Measurements from ENCODE around the gene ZNF680.
A peak's percentile ranks its signal among the peaks of the same experiment; 100 is the strongest.
"Not testable (repeated sequence)": the region's sequence is repeated elsewhere in the genome, so short reads cannot be mapped to it uniquely, and the experiment has no call there.

The ZNF680 gene

DNA sequence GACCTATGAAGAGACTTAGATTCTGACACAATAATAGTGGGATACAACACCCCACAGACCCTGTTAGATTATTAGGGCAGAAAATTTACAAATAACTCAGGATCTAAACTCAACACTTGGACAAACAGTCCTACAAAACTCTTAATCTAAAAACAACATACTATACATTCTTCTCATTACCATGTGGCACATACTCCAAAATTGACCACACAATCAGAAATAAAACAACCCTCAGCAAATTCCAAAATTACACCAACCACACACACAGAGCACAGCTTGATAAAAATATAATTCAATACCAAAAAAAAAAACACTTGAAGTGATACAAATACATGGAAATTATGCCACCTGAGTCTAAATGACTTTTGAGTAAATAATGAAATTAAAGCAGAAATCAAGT, 7.8 kb downstream of the ZNF680 start:
- no peak for DNase-seq

- not testable (repeated sequence) for DNase-seq
Measured at GRCh38 chr7:64554188-64554587, 8.7 kb downstream of the ZNF680 start.

- DNase-seq: no peak
Measured at GRCh38 chr7:64551375-64552142, 11.3 kb downstream of the ZNF680 start.

GRCh38 chr7:64544010-64544409, 18.9 kb downstream of the ZNF680 start:
- no peak for DNase-seq

DNA sequence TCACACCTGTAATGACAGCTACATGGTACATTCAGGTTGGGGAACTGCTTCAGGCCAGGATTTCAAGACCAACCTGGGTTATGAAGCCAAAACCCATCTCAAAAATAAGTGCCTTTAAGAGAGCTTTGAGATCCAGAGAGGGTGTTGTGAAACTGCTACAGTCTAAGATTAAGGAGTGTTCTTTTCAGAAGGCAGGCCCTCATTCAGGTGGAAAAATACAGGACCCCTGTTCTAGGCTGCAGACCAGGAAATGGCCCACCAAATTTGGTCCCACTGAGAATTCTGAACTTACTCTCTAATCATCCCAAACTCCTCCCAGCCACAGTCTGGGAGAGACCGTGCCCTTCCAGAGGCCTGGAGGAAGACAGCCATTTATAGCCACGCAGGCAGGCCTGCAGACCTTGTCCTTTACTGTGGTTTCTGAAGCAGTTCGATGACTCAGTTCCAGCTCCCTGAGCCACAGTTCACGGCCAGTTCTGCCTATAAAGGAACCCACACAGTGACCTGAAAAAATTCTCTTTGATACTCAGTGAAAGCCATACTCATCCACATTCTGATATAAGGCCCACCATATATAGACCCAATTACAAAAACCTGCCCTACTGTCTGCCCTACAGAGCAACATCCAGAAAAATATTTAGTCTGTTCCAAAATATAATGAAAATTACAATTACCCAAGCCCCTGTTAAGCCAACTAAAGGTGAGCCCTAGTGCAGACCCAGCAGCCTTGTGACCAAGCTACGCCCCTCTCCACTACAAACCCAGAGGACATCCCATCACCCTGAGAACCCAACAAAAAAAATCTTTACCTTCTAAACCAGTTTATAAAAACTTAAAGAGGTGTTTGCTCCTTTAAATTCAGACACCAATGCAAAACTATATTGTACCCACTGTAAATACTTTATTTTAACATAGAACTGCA, 21.2 kb downstream of the ZNF680 start:
- peak; percentile 28 for DNase-seq

DNA sequence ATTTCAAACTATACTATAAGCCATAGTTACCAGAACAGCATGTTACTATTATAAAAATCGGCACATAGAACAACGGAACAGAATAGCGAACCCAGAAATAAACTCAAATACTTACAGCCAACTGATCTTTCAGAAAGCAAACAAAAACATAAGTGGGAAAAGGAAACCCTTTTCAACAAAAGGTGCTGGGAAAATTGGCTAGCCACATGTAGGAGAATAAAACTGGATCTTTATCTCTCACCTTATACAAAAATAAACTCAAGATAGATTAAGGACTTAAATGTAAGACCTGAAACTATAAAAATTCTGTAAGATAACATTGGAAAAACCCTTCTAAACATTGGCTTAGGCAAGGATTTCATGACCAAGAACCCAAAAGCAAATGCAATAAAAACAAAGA, 29.1 kb downstream of the ZNF680 start:
- DNase-seq: peak; percentile 15

DNA sequence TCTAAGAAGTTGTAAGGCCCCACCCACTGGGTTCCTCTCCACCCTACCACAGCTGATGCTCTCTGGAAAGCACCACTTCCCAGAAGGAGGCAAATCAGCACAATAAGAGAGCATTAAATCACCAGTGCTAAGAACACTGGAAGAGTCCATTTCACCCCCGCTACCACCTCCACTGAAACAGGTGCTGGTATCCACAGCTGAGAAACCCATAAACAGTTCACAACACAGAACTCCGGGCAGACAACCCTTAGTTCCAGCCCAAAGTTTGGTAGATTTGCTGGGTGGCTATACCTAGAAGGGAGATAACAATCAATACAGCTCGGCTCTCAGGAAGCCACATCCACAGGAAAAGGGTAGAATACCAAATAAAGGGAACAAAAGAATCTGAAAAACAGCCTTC, 34.1 kb downstream of the ZNF680 start:
- no peak for DNase-seq

DNA sequence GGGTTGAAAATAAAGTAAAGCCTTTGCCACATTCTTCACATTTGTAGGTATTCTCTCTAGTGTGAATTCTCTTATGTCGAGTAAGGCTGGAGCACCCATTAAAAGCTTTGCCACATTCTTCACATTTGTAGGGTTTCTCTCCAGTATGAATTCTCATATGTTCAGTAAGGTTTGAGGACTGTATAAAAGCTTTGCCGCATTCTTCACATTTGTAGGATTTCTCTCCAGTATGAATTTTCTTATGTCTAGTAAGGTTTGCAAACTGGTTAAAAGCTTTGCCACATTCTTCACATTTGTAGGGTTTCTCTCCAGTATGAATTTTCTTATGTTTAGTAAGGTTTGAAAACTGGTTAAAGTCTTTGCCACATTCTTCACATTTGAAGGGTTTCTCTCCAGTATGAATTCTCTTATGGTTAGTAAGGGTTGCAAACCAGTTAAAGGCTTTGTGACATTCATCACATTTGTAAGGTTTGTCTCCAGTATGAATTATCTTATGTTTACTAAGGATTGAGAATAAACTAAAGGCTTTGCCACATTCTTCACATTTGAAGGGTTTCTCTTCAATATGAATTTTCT, 41.4 kb downstream of the ZNF680 start:
- no peak for DNase-seq

GRCh38 chr7:64516451-64516850, 46.4 kb downstream of the ZNF680 start:
- no peak for DNase-seq

DNA sequence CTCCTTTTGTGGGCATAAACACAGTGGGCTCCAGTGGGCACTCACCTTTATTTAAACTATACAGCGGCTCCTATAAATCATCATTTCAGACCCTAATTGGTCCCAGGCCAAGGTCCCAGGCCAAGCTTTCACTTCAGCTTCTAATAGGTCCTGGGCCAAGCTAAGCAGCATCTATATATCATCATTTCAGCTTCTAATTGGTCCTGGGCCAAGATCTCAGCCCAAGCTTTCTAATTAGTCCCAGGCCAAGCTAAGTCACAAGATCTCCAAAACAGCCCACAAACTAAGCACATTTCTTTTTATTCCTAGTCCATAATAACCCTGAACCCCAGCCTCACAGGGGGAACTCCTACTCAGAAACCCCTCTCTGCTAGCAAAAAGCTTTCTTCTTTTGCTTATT, 47.1 kb downstream of the ZNF680 start:
- DNase-seq: no peak

DNA sequence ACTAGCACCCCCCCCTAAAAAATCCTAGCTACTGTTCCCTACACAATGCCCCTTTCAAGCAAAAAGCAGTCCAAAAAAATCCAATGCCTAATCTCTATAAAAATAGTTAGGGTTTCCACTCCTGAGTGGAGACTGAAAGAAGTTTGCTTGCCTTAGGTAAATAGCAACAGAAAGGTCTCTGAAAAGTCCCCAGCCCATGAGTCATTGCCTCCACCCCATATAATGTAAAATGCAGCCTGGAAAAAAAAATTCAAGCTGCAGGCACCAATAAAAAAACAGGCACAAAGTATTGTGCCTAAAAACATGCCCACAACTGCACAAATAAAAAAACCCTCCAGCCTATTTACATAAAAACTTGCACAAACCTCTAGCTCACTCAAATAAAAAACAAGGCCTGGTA, 47.5 kb downstream of the ZNF680 start:
- DNase-seq: peak; percentile 75

DNA sequence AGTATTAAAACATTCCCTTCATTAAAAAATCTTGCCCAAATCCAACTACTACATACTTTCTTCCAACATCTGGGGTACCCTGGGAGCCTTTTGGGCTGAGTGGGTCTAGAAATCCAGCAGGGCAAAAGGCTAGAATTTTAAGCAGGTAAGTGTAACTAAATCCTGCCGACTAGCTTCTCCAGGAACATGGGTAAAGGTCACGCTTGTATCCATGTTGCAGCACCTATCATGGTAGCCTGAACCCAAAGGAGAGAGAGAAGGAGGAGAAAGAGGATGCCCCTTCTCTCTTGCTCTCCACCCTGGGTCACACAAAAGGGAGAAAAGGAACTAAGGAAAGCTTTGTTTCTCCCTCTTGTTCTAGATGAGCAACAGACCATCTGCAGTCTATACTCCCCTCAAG, 53.3 kb downstream of the ZNF680 start:
- peak; percentile 12 for DNase-seq

- peak; percentile 15 for DNase-seq
Measured at GRCh38 chr7:64504581-64505120, 58.2 kb downstream of the ZNF680 start.

GRCh38 chr7:64498270-64498669, 64.6 kb downstream of the ZNF680 start:
- no peak for DNase-seq

GRCh38 chr7:64494912-64495461, 67.9 kb downstream of the ZNF680 start:
- peak; percentile 92 for DNase-seq

GRCh38 chr7:64485623-64486022, 77.2 kb downstream of the ZNF680 start:
- DNase-seq: no peak
